HG03066 (cell line): ENCODE results near the gene PRSS2.
"Not testable (repeated sequence)": the region's sequence is repeated elsewhere in the genome, so short reads cannot be mapped to it uniquely, and the experiment has no call there.

ENCODE experiments used
- ATAC-seq: cut with Tn5 transposase; IDR thresholded peaks from one replicate; pipeline ENCODE4 v1.9.1; 2021; ENCODE audit warnings: low read depth; ENCODE audit not compliant: unreplicated experiment

Gene PRSS2

GRCh38 chr7:142758312-142758711 is 12.5 kb upstream of the PRSS2 start:
- not testable (repeated sequence) for ATAC-seq

DNA sequence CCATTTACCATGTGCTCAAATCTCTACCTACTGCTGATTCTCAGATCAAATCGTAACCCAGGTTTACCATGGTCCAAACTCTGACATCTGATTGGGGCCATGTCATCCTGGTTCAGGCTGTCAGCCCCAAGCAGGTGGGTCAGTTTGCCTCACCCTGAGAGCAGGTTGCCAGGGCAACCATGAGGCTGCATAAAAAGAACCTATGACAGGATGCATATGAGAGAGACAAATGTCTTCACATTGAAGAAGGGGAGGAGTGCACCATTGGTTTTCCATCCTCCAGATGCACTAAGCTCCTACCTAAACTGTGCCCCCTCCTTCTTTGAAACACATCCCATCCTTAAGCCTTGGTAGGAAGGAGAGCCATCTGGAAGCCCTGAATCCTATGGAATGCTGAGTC is 11.3 kb upstream of the PRSS2 start:
- ATAC-seq, result no peak

- ATAC-seq, result no peak
Observed at GRCh38 chr7:142760071-142760642, 10.6 kb upstream of the PRSS2 start.

DNA sequence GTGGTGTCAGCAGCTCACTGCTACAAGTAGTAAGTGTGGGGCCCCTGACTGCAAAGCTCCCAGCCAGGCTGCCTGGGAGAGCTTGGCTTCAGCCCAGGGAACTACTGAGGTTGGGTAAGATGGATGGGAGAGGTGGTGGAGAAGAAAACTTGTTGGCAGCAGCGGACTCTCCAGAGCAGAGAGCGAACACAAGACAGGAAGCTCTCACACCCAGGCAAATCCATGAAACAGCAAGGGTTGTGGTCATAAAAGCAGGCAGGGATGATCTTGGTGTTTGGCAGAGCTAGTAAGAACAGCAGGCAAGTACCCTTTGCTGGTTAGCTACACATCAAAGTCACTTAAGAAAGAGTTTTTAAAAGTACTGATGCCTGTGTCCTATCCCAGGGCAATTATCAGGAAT is 9.2 kb upstream of the PRSS2 start:
- ATAC-seq, result not testable (repeated sequence)

- no peak for ATAC-seq
Observed at GRCh38 chr7:142762104-142762503, 8.7 kb upstream of the PRSS2 start.

DNA sequence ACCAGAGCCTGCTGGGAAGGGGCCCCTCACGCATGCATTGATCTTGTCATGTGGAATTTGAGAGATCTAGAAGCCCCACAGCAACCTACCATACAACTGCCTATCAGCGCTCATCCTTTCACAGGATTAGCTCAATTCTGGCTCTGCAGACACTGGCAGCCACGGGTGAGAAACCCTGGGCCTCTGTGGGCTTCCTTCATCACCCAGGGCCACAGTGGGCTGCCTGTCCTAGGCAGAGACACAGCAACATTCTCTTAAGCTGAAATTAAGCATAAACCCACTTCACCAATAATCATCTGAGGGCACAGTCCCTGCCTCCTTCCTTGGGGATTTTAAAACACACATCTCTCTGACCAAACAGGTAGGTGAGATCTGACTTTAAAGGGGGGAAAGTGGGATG is 3.3 kb upstream of the PRSS2 start:
- ATAC-seq, result no peak

- no peak for ATAC-seq
Observed at GRCh38 chr7:142767861-142768260, 2.9 kb upstream of the PRSS2 start.

- not testable (repeated sequence) for ATAC-seq
Observed at GRCh38 chr7:142768885-142769284, 1.9 kb upstream of the PRSS2 start.

GRCh38 chr7:142771353-142771723 is 568 bp downstream of the PRSS2 start:
- no peak for ATAC-seq

DNA sequence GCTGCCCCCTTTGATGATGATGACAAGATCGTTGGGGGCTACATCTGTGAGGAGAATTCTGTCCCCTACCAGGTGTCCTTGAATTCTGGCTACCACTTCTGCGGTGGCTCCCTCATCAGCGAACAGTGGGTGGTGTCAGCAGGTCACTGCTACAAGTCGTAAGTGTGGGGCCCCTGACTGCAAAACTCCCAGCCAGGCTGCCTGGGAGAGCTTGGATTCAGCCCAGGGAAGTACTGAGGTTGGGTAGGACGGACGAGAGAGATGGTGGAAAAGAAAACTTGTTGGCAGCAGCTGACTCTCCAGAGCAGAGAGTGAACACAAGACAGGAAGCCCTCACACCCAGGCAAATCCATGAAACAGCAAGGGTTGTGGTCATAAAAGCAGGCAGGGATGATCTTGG is 1.3 kb downstream of the PRSS2 start:
- no peak for ATAC-seq

DNA sequence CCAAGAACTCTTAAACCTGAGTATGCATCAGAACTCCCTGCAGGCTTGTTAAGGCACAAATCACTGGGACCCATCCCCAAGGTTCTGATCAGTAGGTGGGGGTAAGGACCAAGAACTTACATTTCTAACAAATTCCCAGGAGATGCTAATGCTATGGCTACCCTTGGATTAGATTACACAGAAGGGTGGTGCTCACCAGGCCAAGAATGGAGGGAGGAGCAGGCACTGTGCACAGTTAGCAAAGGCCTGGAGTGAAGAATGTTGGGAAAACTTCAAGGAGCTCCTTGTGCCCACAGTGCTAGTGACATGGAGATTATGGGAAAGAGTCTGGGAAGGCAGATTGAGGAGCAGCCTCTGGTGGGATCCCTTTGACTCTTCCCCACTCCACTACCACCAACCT is 1.9 kb downstream of the PRSS2 start:
- ATAC-seq, result no peak

DNA sequence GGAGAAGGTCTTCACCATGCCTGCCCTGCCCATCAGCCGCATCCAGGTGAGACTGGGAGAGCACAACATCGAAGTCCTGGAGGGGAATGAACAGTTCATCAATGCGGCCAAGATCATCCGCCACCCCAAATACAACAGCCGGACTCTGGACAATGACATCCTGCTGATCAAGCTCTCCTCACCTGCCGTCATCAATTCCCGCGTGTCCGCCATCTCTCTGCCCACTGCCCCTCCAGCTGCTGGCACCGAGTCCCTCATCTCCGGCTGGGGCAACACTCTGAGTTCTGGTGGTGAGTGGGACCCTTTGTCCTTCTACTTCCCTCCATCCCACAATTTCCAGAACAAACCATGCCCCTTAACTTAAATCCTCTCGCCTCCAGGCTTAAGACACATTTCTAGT is 2.5 kb downstream of the PRSS2 start:
- no peak for ATAC-seq

DNA sequence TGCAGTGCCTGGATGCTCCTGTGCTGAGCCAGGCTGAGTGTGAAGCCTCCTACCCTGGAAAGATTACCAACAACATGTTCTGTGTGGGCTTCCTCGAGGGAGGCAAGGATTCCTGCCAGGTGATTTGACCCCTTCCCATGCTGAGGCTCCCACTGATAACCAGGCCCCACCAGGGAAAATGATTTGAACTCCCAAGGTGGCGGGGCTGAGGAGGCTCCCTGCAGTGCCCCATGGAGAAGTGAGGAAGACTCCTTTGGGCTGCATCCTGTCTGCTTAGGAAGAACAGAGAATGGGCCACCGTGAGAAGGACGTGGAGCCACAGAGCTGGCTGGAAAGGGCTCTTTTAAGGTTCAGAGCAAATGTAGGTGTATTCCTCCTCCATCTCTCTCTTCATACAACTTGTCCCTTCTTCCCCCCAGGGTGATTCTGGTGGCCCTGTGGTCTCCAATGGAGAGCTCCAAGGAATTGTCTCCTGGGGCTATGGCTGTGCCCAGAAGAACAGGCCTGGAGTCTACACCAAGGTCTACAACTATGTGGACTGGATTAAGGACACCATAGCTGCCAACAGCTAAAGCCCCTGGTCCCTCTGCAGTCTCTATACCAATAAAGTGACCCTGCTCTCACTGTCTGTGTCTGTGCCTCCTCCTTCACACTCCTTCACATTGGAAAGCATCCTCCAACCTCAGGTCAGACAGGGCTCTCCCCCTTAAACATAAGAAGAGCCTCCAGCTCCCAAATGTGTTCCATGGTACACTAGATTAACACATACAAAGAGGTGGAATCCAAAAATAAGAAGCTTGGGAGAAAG is 3.4 kb downstream of the PRSS2 start:
- no peak for ATAC-seq

GRCh38 chr7:142774826-142775225 is 4.1 kb downstream of the PRSS2 start:
- no peak for ATAC-seq

DNA sequence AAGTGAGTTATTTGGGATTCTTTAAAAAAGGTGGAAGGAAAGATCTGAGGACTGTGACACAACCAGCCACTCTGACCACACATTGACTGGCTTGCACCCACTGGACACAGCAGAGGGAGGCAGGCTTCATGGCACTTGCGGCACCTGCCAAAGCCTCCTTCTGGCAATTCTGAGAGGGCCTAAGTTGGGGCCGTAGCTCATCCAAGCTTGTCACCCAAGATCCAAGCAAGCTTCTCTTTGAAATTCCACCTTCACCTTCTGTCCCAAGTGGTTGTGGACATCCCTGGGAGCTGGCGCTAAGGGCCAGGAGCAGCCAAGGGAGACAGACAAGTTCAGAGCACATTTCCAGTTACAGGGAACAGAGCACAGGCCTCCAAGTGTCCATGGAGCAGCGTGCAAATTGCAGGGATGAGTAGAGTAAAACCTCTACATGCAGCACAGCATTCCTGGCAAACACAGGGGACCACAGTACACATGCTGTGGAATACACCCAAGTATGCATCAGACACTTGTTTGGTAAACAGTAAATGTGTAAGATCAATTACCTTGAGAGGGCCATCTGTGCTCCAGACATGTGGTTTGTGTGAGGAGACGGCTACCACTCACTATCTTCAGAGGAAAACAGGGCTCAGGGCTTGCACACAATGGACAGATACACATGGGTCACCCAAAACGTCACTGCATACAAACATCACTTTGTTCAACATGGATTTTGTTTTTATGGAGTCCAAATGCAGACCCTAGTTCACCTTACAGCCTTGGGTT is 4.8 kb downstream of the PRSS2 start:
- ATAC-seq, result not testable (repeated sequence)

GRCh38 chr7:142776206-142776844 is 5.6 kb downstream of the PRSS2 start:
- ATAC-seq, result no peak

DNA sequence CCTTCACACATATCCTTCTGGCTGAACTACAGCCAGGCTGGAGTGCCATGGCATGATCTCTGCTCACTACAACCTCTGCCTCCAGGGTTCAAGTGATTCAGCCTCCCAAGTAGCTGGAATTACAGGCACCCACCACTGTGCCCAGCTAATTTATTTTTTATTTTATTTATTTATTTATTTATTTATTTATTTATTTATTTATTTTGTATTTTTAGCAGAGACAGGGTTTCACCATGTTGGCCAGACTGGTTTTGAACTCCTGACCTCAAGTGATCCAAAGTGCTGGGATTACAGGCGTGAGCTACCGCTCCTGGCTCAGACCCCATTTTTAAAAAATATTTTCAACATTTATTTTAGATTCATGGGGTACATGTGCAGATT is 6.1 kb downstream of the PRSS2 start:
- not testable (repeated sequence) for ATAC-seq

GRCh38 chr7:142777318-142777717 is 6.5 kb downstream of the PRSS2 start:
- ATAC-seq, result no peak

DNA sequence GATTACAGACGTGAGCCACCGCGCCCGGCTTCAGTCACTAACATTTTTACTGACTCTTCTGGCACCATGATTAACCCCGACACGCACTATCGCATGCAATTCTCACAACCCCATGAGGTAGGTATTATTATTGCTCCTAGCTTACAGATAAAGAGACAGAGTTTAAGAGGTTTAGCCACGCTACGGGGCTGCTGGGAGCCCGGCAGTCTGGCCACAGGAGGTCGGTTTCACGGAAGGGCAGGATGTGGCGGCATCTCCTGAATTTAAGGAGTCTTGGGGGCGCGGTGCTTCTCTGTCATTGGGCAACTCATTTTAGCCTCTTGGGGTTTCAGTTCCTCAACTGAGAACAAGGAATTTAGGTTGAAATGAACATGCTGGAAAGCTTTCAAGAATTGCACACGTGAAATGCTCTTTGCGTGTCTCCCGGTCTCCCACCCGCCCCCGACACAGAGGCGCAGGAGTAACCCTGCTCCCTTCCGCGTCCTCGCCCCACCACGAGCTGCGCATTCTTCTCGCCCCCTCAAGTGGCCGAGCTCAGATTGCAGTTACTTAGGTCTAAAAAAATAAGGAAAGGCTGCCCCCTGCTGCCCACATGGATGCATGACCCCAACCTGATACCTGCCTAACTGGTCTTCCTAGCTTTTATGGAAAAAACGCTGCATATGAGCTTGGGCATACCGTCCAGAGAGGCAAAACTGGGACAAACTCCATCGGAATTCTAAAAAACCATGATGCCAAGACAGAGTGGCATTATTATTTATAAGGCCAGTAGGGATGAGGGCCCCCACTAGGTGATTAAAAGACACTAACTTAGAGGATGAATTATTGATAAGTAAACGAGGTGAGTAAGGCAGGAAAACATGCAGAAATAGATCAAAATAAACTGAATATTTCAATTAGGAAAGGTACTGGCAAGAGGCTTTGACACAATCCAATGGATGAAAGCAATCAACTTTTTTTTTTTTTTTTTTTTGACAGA is 12.4 kb downstream of the PRSS2 start:
- ATAC-seq, result peak; percentile 93

DNA sequence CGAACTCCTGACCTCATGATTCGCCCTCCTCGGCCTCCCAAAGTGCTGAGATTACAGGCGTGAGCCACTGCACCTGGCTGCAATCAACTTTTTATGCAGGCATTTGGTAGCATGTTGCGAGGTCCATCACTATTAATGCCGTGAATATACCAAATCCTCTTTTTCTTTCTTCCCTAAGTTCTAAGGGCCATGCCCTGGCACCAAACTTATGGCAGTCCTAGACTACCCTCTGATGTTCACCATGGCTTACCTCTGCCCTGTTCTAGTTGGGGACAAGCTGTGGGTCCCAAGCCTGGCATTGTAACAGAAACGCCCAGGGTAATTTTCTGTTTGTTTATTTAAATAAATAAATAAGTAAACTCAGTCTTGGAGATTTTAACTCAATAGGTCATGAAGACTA is 13.3 kb downstream of the PRSS2 start:
- ATAC-seq, result no peak
